GM12801 (cell line): ENCODE results near the gene FBXL19.

ENCODE experiments used
- TF ChIP-seq, protein P1 (sequence below): IDR thresholded peaks from one replicate; pipeline ENCODE4 v1.5.1; 2011; ENCODE audit warnings: control low read depth; ENCODE audit not compliant: insufficient read length; ENCODE audit errors: extremely low read depth

FBXL19 gene

DNA sequence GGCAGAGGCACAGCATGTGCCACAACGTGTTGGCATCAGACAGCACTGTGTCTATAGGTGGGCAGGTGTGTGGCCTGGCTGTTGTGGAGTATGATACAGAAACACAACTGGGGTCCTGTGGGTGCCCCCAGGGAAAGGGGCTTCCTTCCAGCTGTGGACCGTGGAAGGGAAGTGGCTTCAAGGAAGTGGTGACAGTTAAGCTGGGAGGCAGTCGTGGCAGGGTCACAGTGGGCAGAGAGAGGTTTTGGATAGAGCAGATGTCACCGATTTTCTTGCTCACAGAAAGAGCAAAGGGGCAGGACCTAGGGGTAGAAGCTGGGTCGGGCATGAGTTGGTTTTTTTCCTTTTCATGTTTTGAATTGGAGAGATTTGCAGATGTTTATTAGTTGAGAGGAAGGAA lies 14.3 kb downstream of the FBXL19 start:
- TF ChIP-seq, protein P1, sequence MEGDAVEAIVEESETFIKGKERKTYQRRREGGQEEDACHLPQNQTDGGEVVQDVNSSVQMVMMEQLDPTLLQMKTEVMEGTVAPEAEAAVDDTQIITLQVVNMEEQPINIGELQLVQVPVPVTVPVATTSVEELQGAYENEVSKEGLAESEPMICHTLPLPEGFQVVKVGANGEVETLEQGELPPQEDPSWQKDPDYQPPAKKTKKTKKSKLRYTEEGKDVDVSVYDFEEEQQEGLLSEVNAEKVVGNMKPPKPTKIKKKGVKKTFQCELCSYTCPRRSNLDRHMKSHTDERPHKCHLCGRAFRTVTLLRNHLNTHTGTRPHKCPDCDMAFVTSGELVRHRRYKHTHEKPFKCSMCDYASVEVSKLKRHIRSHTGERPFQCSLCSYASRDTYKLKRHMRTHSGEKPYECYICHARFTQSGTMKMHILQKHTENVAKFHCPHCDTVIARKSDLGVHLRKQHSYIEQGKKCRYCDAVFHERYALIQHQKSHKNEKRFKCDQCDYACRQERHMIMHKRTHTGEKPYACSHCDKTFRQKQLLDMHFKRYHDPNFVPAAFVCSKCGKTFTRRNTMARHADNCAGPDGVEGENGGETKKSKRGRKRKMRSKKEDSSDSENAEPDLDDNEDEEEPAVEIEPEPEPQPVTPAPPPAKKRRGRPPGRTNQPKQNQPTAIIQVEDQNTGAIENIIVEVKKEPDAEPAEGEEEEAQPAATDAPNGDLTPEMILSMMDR, result no peak

DNA sequence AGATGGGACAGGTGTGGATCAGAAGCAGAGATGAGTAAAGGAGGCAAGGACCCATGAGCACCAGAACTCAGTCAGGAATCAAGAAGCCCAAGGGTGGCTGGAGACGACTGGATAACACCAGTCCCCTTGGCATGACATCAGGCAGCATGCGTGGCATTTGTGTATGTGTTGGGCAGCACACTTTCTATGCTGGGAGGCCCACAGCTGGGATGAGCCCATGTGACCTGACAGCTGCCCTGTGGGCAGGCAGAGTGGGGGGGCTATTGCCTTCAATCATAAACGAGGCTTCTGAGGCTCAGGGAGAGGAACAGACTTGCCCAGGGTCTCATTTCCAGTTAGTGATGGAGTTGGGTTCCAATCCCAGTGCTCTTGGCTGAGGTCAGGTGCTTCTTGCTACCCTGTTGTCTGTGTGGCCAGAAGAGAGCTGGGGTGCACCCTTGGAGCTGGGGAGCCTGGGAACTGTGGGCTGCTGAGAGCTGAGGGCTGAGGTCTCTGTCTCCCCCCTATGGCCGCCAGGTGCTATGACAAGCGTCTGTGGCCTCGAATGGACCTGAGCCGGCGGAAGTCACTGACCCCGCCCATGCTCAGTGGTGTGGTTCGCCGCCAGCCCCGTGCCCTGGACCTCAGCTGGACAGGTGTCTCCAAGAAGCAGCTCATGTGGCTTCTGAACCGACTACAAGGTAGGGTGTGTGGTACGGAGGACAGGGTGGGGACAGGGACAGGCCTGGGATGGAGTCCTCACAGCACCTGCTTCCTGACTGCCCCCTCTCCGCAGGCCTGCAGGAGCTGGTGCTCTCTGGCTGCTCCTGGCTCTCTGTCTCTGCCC lies 18.4 kb downstream of the FBXL19 start:
- TF ChIP-seq, protein P1, result no peak

- TF ChIP-seq, protein P1, result no peak
These were observed 19.0 kb downstream of the FBXL19 start for GRCh38 chr16:30942426-30942806.

GRCh38 chr16:30944352-30944751 lies 21.0 kb downstream of the FBXL19 start:
- TF ChIP-seq, protein P1, result no peak

DNA sequence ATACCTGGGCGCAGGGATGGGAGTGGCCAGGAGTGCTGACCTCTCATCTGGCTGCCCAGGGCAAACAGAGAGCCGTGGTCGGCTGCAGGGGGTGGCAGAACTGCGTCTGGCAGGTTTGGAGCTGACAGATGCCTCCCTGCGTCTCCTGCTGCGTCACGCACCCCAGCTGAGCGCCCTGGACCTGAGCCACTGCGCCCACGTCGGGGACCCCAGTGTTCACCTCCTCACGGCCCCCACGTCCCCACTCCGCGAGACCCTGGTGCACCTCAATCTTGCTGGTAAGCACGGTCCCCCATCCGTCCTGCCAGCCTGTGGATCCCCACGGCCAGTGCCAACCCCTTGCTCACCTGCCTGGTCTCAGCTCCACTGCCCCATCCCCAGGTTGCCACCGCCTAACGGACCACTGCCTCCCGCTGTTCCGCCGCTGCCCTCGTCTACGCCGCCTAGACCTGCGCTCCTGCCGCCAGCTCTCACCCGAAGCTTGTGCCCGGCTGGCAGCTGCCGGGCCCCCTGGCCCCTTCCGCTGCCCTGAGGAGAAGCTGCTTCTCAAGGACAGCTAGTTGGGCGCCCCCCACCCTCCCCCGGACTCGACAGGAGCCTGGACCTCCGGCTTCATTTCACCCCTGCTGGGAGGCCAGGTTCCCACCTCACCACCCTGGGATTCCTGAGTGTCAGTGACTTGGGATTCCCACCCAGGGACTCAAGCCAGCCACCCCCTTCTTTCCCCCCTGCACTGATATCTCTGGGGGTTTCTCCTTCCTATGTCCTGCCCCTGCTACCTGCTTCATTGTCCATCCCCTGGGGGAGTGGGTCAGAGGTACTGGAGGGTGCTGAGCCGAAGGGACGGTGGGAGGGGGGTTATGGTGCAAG lies 23.5 kb downstream of the FBXL19 start:
- TF ChIP-seq, protein P1, result no peak

GRCh38 chr16:30947541-30947858 lies 24.1 kb downstream of the FBXL19 start:
- TF ChIP-seq, protein P1, result no peak

DNA sequence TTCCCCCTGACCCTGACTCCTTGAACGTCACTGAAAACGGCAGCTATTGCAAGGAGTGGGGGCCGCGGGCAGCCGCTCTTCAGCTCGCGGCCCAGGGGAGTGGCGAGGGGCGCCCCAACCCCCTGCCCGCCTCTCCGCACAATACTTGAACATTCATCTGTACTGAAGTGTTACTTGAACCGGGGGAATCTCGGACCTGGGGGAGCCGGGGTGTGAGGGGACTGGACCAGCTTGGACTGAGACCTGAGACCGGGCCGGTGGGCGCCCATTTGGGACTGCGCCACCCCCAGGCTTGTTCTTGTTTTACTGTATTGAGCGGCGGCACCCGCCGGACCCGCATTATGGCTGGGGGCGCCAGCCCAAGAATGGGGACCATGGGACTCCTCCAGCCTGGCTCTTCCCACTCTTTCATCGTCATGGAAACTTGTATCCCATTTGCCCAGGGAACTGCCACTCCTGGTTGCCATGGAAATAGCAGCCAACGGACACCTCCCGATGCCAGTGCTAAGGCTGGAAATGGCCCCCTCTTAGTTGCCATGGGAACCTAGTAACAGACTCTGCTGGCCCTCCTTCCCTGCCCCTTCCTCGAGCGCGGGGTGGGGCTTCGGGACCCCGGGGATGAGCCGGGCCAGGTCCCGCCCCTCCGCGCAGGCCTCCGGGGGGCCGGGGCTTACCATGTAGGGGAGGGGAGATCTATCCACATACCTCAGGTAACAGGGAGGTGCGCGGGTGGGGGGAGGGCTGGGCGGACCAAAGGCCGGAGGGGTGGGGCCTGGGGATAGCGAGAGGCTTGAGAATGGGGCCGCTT lies 24.7 kb downstream of the FBXL19 start:
- TF ChIP-seq, protein P1, result no peak
